PC-9 (cell line): ENCODE measurements around the gene PPIB. TPM values are rescaled to one million over a fixed set of nuclear protein-coding genes. Genes with fewer than 3 reads are reported as not detected.

Experiments used
- BruUV-seq: library from RNA; stranded (reverse); fragments of 400-500 nt; replicated peaks from 2 replicates; lab custom pipeline; 2021; lab: Mats Ljungman, UMichigan
- CTCF ChIA-PET: fragments of 300-600 bp; sonication (Branson Sonifier 250); formaldehyde crosslinking; loops from one replicate; lab custom pipeline; 2022; ENCODE audit warnings: antibody characterized with exemption; lab: Charles Lee
- POLR2A ChIA-PET: fragments of 300-600 bp; sonication (Branson Sonifier 250); formaldehyde crosslinking; loops from one replicate; lab custom pipeline; 2022; ENCODE audit warnings: antibody characterized with exemption; ENCODE audit not compliant: unreplicated experiment; lab: Charles Lee
- DNase-seq, 2 experiments: peaks; one replicate each; pipeline versions ENCODE4 v3.0.0 to v3.0.0-alpha.2; 2015 to 2022; ENCODE audit warnings: mixed read lengths in 1 of 2
- H2AFZ ChIP-seq: fragments of 200-600 bp; sonication (generic); 2 replicates; pipeline ENCODE4 v1.8.1; 2017; ENCODE audit warnings: antibody characterized with exemption
- H3F3A ChIP-seq: fragments of 200-600 bp; sonication (generic); 2 replicates; pipeline ENCODE4 v1.8.1; 2017; ENCODE audit warnings: antibody characterized with exemption, mild to moderate bottlenecking, low read depth; ENCODE audit not compliant: insufficient read depth
- H3K27ac ChIP-seq: fragments of 200-600 bp; sonication (generic); 2 replicates; pipeline ENCODE4 v1.6.1; 2016; ENCODE audit warnings: mixed run types
- H3K27me3 ChIP-seq: fragments of 200-600 bp; sonication (generic); 2 replicates; pipeline ENCODE4 v1.6.1; 2016; ENCODE audit warnings: low read depth, mixed run types; ENCODE audit not compliant: insufficient read depth
- H3K36me3 ChIP-seq: fragments of 200-600 bp; sonication (generic); 2 replicates; pipeline ENCODE4 v1.6.1; 2016; ENCODE audit warnings: low read depth, mixed run types
- H3K4me1 ChIP-seq: fragments of 200-600 bp; sonication (generic); replicated peaks from 2 replicates; pipeline ENCODE4 v1.6.1; 2016; ENCODE audit warnings: mixed run types; ENCODE audit not compliant: insufficient read depth
- H3K4me2 ChIP-seq: fragments of 200-600 bp; sonication (generic); 2 replicates; pipeline ENCODE4 v1.6.1; 2017; ENCODE audit warnings: mixed run types
- H3K4me3 ChIP-seq: fragments of 200-600 bp; sonication (generic); 2 replicates; pipeline ENCODE4 v1.6.1; 2016; ENCODE audit warnings: mixed run types
- H3K79me2 ChIP-seq: fragments of 200-600 bp; sonication (generic); 2 replicates; pipeline ENCODE4 v1.6.1; 2017; ENCODE audit warnings: low read depth, mixed run types
- H3K9me2 ChIP-seq: fragments of 200-600 bp; sonication (generic); 2 replicates; pipeline ENCODE4 v1.8.1; 2017; ENCODE audit warnings: mild to moderate bottlenecking; ENCODE audit not compliant: insufficient read depth
- H3K9me3 ChIP-seq: fragments of 200-600 bp; sonication (generic); 2 replicates; pipeline ENCODE4 v1.8.1; 2016; ENCODE audit warnings: low read depth; ENCODE audit not compliant: insufficient read depth
- H4K20me1 ChIP-seq: fragments of 200-600 bp; sonication (generic); 2 replicates; pipeline ENCODE4 v1.8.1; 2017; ENCODE audit not compliant: insufficient read depth
- EZH2 ChIP-seq: fragments of 200-600 bp; sonication (generic); IDR thresholded peaks from 2 replicates; pipeline ENCODE4 v1.8.0; 2017; ENCODE audit warnings: antibody characterized with exemption, low read depth
- intact Hi-C: fragments of 100-400 bp; cut with micrococcal nuclease; formaldehyde crosslinking; loops from one replicate; pipeline ENCODE4 v1.10.0; 2022; ENCODE audit not compliant: unreplicated experiment
- total RNA-seq: library from RNA; stranded (reverse); gene quantifications from 2 replicates; pipeline ENCODE4 v1.2.3, GENCODE V29; 2021
- TF ChIP-seq, protein P1 (sequence below): fragments of 200-600 bp; sonication (generic); conservative IDR thresholded peaks from 2 replicates; pipeline ENCODE4 v1.6.1; 2017; ENCODE audit warnings: mixed run types, antibody characterized with exemption, mild to moderate bottlenecking, moderate library complexity

PPIB gene
- total RNA-seq, 1 experiment from 2014 or later, result 345 TPM

GRCh38 chr15:64166102-64166890 is 3.5 kb upstream of the PPIB start:
- Histone ChIP-seq H4K20me1 (no peaks in the 10 kb centered on the region), H3K4me3 (no peak overlapping the region), H3K9me3 (no peaks in the 10 kb centered on the region), H2AFZ (no peak overlapping the region), H3K27me3 (no peaks in the 10 kb centered on the region), H3K4me1 (no peaks in the 10 kb centered on the region; the same call in none of the 2 replicates), H3K4me2 (no peak overlapping the region), H3K36me3 (0 out of 2 replicates have a peak, but pooled peaks cover 1% of the 10 kb centered on the region), H3K27ac (no peak overlapping the region), H3F3A (peaks cover 9% of the 10 kb centered on the region; the same call in 1 of the 2 replicates), H3K79me2 (peaks cover 14% of the 10 kb centered on the region), H3K9me2 (no peaks in the 10 kb centered on the region)
- DNase-seq, result no peak
- TF ChIP-seq, protein P1, sequence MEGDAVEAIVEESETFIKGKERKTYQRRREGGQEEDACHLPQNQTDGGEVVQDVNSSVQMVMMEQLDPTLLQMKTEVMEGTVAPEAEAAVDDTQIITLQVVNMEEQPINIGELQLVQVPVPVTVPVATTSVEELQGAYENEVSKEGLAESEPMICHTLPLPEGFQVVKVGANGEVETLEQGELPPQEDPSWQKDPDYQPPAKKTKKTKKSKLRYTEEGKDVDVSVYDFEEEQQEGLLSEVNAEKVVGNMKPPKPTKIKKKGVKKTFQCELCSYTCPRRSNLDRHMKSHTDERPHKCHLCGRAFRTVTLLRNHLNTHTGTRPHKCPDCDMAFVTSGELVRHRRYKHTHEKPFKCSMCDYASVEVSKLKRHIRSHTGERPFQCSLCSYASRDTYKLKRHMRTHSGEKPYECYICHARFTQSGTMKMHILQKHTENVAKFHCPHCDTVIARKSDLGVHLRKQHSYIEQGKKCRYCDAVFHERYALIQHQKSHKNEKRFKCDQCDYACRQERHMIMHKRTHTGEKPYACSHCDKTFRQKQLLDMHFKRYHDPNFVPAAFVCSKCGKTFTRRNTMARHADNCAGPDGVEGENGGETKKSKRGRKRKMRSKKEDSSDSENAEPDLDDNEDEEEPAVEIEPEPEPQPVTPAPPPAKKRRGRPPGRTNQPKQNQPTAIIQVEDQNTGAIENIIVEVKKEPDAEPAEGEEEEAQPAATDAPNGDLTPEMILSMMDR, result no peak
- TF ChIP-seq EZH2, result no peak
- POLR2A ChIA-PET, result no interaction called here
- CTCF ChIA-PET, result no interaction called here
- intact Hi-C loops, result no loop called here
- no TSS peak for BruUV-seq

DNA sequence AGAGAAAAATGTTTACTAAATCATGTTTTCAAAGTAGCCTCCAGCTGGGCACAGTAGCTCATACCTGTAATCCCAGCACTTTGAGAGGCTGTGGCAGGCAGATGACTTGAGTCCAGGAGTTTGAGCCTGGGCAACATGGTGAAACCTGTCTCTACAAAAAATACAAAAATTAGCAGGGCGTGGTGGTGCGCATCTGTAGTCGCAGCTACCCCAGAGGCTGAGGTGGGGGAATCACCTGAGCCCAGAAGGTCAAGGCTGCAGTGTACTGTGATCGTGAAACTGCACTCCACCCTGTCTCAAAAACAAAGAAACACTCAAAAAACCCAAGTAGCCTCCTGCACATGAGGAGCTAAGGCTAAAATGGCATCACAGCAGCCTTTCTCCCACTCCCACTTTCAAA is 1.6 kb upstream of the PPIB start:
- no peak for TF ChIP-seq EZH2
- TF ChIP-seq, protein P1, result no peak
- Histone ChIP-seq H3K79me2 (peaks cover 31% of the 10 kb centered on the region), H4K20me1 (peaks cover 12% of the 10 kb centered on the region), H2AFZ (no peak overlapping the region), H3K9me2 (no peaks in the 10 kb centered on the region), H3K36me3 (peaks cover 14% of the 10 kb centered on the region; the same call in 1 of the 2 replicates), H3K4me1 (no peaks in the 10 kb centered on the region; the same call in none of the 2 replicates), H3K4me2 (no peak overlapping the region), H3K4me3 (no peak overlapping the region), H3F3A (peaks cover 18% of the 10 kb centered on the region; the same call in 1 of the 2 replicates), H3K27me3 (no peaks in the 10 kb centered on the region), H3K9me3 (no peaks in the 10 kb centered on the region), H3K27ac (no peak overlapping the region)
- intact Hi-C loops, result loop anchor here (5.0 kb wide), 1 partner anchor 518 kb away; no protein-coding TSS in a partner anchor
- POLR2A ChIA-PET, result no interaction called here
- no peak for DNase-seq
- no TSS peak for BruUV-seq
- CTCF ChIA-PET, result interaction anchor here (0.6 kb wide), 1 partner anchor 423 kb away, joined by 5 read pairs; no protein-coding TSS in a partner anchor

GRCh38 chr15:64163659-64164362 is 989 bp upstream of the PPIB start:
- H3K4me3 ChIP-seq, result peak overlapping the region; percentile 45; the same call in 1 of the 2 replicates
- CTCF ChIA-PET, result interaction anchor here (0.5 to 0.7 kb wide), 6 partner anchors 8 to 1354 kb away, joined by 3 to 7 read pairs (median 4); no protein-coding TSS in a partner anchor
- no peak for DNase-seq
- TSS peak; percentile 57 for BruUV-seq
- H4K20me1 ChIP-seq, result peaks cover 18% of the 10 kb centered on the region
- H3K9me2 ChIP-seq, result no peaks in the 10 kb centered on the region
- intact Hi-C loops, result loop anchor here (1.0 to 5.0 kb wide), 3 partner anchors 192 to 518 kb away; partner anchors contain the start of genes CSNK1G1 and TRIP4
- TF ChIP-seq, protein P1, result no peak
- TF ChIP-seq EZH2, result no peak
- POLR2A ChIA-PET, result interaction anchor here (0.5 to 0.7 kb wide), 5 partner anchors 105 to 513 kb away, joined by 3 to 5 read pairs (median 3); no protein-coding TSS in a partner anchor
- no peaks in the 10 kb centered on the region; the same call in none of the 2 replicates for H3K4me1 ChIP-seq
- H2AFZ ChIP-seq, result peak overlapping the region; percentile 59; the same call in 1 of the 2 replicates
- H3K79me2 ChIP-seq, result peaks cover 35% of the 10 kb centered on the region
- H3K27me3 ChIP-seq, result no peaks in the 10 kb centered on the region
- peak overlapping the region; percentile 33 for H3K27ac ChIP-seq
- H3K36me3 ChIP-seq, result peaks cover 18% of the 10 kb centered on the region
- no peaks in the 10 kb centered on the region for H3K9me3 ChIP-seq
- peak overlapping the region; percentile 72 for H3K4me2 ChIP-seq
- H3F3A ChIP-seq, result peaks cover 25% of the 10 kb centered on the region; the same call in 1 of the 2 replicates
